K562 (cell line): ENCODE measurements around the gene SLC22A23. TPM values are rescaled to one million over a fixed set of nuclear protein-coding genes. Genes with fewer than 3 reads are reported as not detected.

Source experiments
- ATAC-seq: fragments of 200-7000 bp; cut with Tn5 transposase; 3 replicates; pipeline ENCODE4 v1.9.1; 2020; ENCODE audit warnings: moderate library complexity
- BruUV-seq: library from RNA; stranded (reverse); fragments of 400-500 nt; replicated peaks from 2 replicates; lab custom pipeline; 2021; lab: Mats Ljungman, UMichigan
- CTCF ChIA-PET: fragments of 300-600 bp; formaldehyde crosslinking; extraction: SDS; loops from one replicate; lab custom pipeline; 2021; ENCODE audit warnings: low intra/inter-chr PET ratio; lab: Yijun Ruan, JAX
- POLR2A ChIA-PET: fragments of 300-600, 350-650 bp; sonication (Branson Sonifier 250); formaldehyde crosslinking; extraction: SDS; loops from one replicate; lab custom pipeline; 2021; ENCODE audit warnings: antibody characterized with exemption, inconsistent platforms; lab: Yijun Ruan, JAX
- DNase-seq, 4 experiments: peaks; one replicate each; pipeline versions ENCODE4 v3.0.0 to v3.0.0-alpha.2; 2011 to 2018; ENCODE audit warnings: low spot score in 3 of 4, mixed read lengths in 3 of 4; ENCODE audit errors: extremely low read depth in 1 of 4
- FAIRE-seq: peaks from 2 replicates; lab custom pipeline; 2011; peaks lifted over from hg19 to GRCh38; lab: Jason Lieb, UNC
- H2AFZ ChIP-seq: 2 replicates; pipeline ENCODE4 v1.6.0; 2011; ENCODE audit warnings: low read depth, low read length, control low read depth, inconsistent platforms
- H3K27ac ChIP-seq: fragments of 200-600 bp; 3 replicates; pipeline ENCODE4 v1.8.0; 2011; ENCODE audit warnings: low read depth, mild to moderate bottlenecking, control low read depth, inconsistent platforms, low read length, moderate library complexity, mixed read lengths; ENCODE audit errors: extremely low read depth
- H3K27me3 ChIP-seq, 2 experiments: fragments of 300-600 bp in 1 of 2; 2 replicates in 1 of 2; 3 replicates in 1 of 2; pipeline versions ENCODE4 v1.6.0 to v1.8.0; 2011; ENCODE audit warnings: inconsistent platforms in 2 of 2, low read length in 2 of 2, mild to moderate bottlenecking in 1 of 2, mixed read lengths in 1 of 2, moderate library complexity in 1 of 2; ENCODE audit not compliant: control insufficient read depth in 2 of 2, insufficient read depth in 2 of 2
- H3K36me3 ChIP-seq: fragments of 300-600 bp; 3 replicates; pipeline ENCODE4 v1.8.0; 2011; ENCODE audit warnings: mild to moderate bottlenecking, low read length, inconsistent platforms; ENCODE audit not compliant: control insufficient read depth, insufficient read depth
- H3K4me1 ChIP-seq, 2 experiments: fragments of 200-600 bp in 1 of 2; replicated peaks in 1 of 2; 2 replicates in 1 of 2; 3 replicates in 1 of 2; pipeline versions ENCODE4 v1.5.1 to v1.8.0; 2011; ENCODE audit warnings: inconsistent platforms in 2 of 2, low read length in 2 of 2, mild to moderate bottlenecking in 1 of 2, mixed read lengths in 1 of 2, moderate library complexity in 1 of 2; ENCODE audit not compliant: control insufficient read depth in 2 of 2, insufficient read depth in 2 of 2
- H3K4me2 ChIP-seq: 2 replicates; pipeline ENCODE4 v1.6.1; 2011; ENCODE audit warnings: low read length, control low read depth, inconsistent platforms, mixed read lengths; ENCODE audit not compliant: insufficient read depth
- H3K4me3 ChIP-seq: fragments of 200-600 bp; sonication (generic), shearing (Covaris generic); 2 replicates; pipeline ENCODE4 v1.5.1; 2016; ENCODE audit warnings: control low read depth, inconsistent platforms
- H3K79me2 ChIP-seq: fragments of 200-600 bp; 3 replicates; pipeline ENCODE4 v1.8.0; 2011; ENCODE audit warnings: low read length, inconsistent platforms; ENCODE audit not compliant: control insufficient read depth, insufficient read depth
- H3K9ac ChIP-seq, 2 experiments: 2 replicates each; pipeline versions ENCODE4 v1.6.0 to v1.6.1; 2011; ENCODE audit warnings: low read depth in 2 of 2, low read length in 2 of 2, control low read depth in 1 of 2, inconsistent platforms in 1 of 2, mild to moderate bottlenecking in 1 of 2, mixed read lengths in 1 of 2; ENCODE audit not compliant: insufficient read depth in 1 of 2
- H3K9me1 ChIP-seq: one replicate; pipeline ENCODE4 v1.6.0; 2011; ENCODE audit warnings: inconsistent platforms, mild to moderate bottlenecking, low read length, moderate library complexity; ENCODE audit not compliant: control insufficient read depth, insufficient read depth
- H3K9me3 ChIP-seq: replicated peaks from 2 replicates; pipeline ENCODE4 v1.5.1; 2011; ENCODE audit warnings: low read depth, low read length, inconsistent platforms; ENCODE audit not compliant: control insufficient read depth, insufficient read depth
- H4K20me1 ChIP-seq: replicated peaks from 2 replicates; pipeline ENCODE4 v1.6.1; 2011; ENCODE audit warnings: low read length, inconsistent platforms, mixed read lengths; ENCODE audit not compliant: control insufficient read depth, insufficient read depth
- ARID1B ChIP-seq: fragments of 450-650 bp; IDR thresholded peaks from 2 replicates; pipeline ENCODE4 v1.6.1; 2016; ENCODE audit warnings: antibody characterized with exemption, mild to moderate bottlenecking, inconsistent platforms
- CUX1 ChIP-seq: fragments of 200-800 bp; sonication (Bioruptor generic); IDR thresholded peaks from 2 replicates; pipeline ENCODE4 v1.6.1; 2016; ENCODE audit warnings: missing genetic modification characterization, missing compliant biosample characterization
- ELF1 ChIP-seq: fragments of 200-800 bp; sonication (Bioruptor generic); IDR thresholded peaks from 2 replicates; pipeline ENCODE4 v1.6.1; 2016; ENCODE audit warnings: missing genetic modification characterization, missing compliant biosample characterization
- PHB ChIP-seq: fragments of 250-450 bp; sonication (Bioruptor Pico); IDR thresholded peaks from 2 replicates; pipeline ENCODE4 v1.5.0; 2021
- POLR2H ChIP-seq: IDR thresholded peaks from 2 replicates; pipeline ENCODE4 v1.6.1; 2016; ENCODE audit warnings: missing genetic modification characterization, low read depth, mild to moderate bottlenecking, control low read depth, missing compliant biosample characterization, moderate library complexity
- ZC3H4 ChIP-seq: sonication (generic); formaldehyde crosslinking; IDR thresholded peaks from 2 replicates; pipeline ENCODE4 v1.9.0; 2021; ENCODE audit warnings: missing genetic modification reagents, borderline replicate concordance
- ZNF699 ChIP-seq: fragments of 250-450 bp; sonication (Bioruptor Pico); IDR thresholded peaks from 2 replicates; pipeline ENCODE4 v1.8.0; 2021; ENCODE audit warnings: mild to moderate bottlenecking, moderate library complexity; ENCODE audit not compliant: insufficient replicate concordance
- WGBS: fragments of 100-300 bp; shearing (Covaris generic); methylation state at CpG from one replicate; pipeline ENCODE4 v1.1.6; 2016; ENCODE audit warnings: low coverage, mixed read lengths; ENCODE audit not compliant: insufficient coverage; ENCODE audit errors: missing lambda C conversion rate; 5-methylcytosine and 5-hydroxymethylcytosine counted together
- in situ Hi-C: fragments of 300-500 bp; cut with MboI; formaldehyde crosslinking; loops from 4 replicates; pipeline ENCODE4 v1.15.0; 2018; ENCODE audit warnings: inconsistent platforms, mixed read lengths
- intact Hi-C: fragments of 100-400 bp; cut with micrococcal nuclease; formaldehyde crosslinking; loops from 2 replicates; pipeline ENCODE4 v1.14.2; 2022
- polyA plus RNA-seq, 8 experiments: library from polyadenylated mRNA; depleted of rRNA in 4 of 8; stranded (reverse) in 5 of 8; unstranded in 3 of 8; fragments of >200 nt; fragmentation: Nextera tagmentation in 2 of 8; fragmentation: Illumina TruSeq in 1 of 8; extraction: Ambion mirVana in 2 of 8; extraction: Trizol in 1 of 8; gene quantifications; 2 replicates each; pipeline versions ENCODE4 v1.2.1 to v1.2.3, GENCODE V29; 2011 to 2014; ENCODE audit warnings: inconsistent platforms in 1 of 8, missing spikeins in 1 of 8
- total RNA-seq, 7 experiments: library from RNA; depleted of rRNA in 6 of 7; stranded (reverse); fragments of >200 nt in 6 of 7; fragmentation: Illumina TruSeq in 2 of 7; extraction: Trizol in 2 of 7; gene quantifications; 2 replicates each; pipeline versions ENCODE4 v1.2.1 to v1.2.3, GENCODE V29; 2011 to 2021; ENCODE audit warnings: low replicate concordance in 1 of 7
- TF ChIP-seq, protein P1 (sequence below): fragments of 250-450 bp; sonication (Bioruptor Pico); IDR thresholded peaks from 2 replicates; pipeline ENCODE4 v1.4.0; 2020

Gene SLC22A23
- total and polyA plus RNA-seq, 9 of the 15 experiments (the other 6 are each of a cell fraction or from before 2014, with no cell fraction given): 0.30 to 8.7 (median 2.5) TPM

DNA sequence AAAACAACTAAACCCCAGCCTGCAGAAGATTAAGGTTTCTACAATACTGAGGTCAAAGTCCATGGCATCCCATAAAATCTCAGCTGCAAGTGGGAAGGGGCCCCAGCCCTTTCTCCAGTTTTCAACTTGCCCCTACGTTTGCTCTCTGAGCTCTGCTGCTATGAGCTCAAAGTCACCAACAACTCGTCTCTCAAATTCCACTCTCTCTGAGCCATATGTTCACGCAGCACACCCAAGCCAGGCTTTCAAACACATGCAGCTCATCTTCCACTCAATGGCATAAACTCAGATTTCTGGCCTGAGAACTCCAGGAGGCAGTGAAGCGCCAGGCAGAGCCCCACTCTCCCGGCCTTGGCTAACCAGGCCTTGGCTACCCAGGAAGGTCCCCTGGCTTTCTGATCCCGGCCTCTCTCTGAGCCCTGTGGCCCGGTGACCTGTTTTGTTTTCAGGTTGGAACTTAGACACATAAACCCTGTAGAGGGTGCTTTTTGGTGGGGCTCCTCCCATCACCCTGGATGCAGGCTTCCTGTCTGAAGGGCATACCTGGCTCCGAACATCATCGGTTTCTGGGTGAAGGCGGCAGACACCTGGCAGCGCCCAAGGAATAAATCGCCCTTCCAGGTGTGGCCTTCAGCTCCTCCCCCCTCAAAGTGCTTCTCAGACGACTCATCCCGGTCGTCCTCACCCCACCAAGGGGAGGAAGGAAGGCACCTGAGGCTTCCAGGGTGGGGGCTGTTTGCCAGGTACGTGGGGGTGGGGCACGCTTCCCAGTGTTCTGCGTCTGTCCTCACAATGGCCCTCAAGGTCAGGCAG is 12.4 kb downstream of the SLC22A23 start:
- no peak overlapping the region for H2AFZ ChIP-seq
- H4K20me1 ChIP-seq: peaks cover 9% of the 10 kb centered on the region; the same call in 1 of the 2 replicates
- DNase-seq (no peak), FAIRE-seq (no peak), ATAC-seq (no peak)
- no peaks in the 10 kb centered on the region for H3K9me3 ChIP-seq
- H3K9me1 ChIP-seq: no peaks in the 10 kb centered on the region
- H3K4me3 ChIP-seq: no peak overlapping the region
- no peaks in the 10 kb centered on the region for H3K36me3 ChIP-seq
- ChIA-PET POLR2A (interaction anchor here (0.6 to 2.8 kb wide), 9 partner anchors 9 to 1571 kb away, joined by 3 to 13 read pairs (median 3); partner anchors contain the start of gene TUBB2A), CTCF (no interaction called here)
- peaks cover 11% of the 10 kb centered on the region; the same call in 1 of the 3 replicates for H3K79me2 ChIP-seq
- intact Hi-C loops: no loop called here
- peaks cover 28 to 32% of the 10 kb centered on the region in 2 experiments for H3K4me1 ChIP-seq
- in situ Hi-C loops: no loop called here
- no TSS peak for BruUV-seq
- H3K27ac ChIP-seq: no peak overlapping the region
- WGBS: 84% methylated on average over 15 of the region's 18 CpGs
- TF ChIP-seq ELF1: no peak
- TF ChIP-seq ARID1B: no peak
- TF ChIP-seq ZNF699 (CRISPR knock-in tag): no peak
- TF ChIP-seq ZC3H4 (CRISPR knock-in tag): no peak
- no peak for TF ChIP-seq PHB (CRISPR knock-in tag)
- TF ChIP-seq POLR2H (tag): no peak
- TF ChIP-seq, protein P1, sequence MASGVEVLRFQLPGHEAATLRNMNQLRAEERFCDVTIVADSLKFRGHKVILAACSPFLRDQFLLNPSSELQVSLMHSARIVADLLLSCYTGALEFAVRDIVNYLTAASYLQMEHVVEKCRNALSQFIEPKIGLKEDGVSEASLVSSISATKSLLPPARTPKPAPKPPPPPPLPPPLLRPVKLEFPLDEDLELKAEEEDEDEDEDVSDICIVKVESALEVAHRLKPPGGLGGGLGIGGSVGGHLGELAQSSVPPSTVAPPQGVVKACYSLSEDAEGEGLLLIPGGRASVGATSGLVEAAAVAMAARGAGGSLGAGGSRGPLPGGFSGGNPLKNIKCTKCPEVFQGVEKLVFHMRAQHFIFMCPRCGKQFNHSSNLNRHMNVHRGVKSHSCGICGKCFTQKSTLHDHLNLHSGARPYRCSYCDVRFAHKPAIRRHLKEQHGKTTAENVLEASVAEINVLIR (CRISPR knock-in tag): no peak
- TF ChIP-seq CUX1 (CRISPR knock-in tag): no peak
- no peak overlapping the region for H3K4me2 ChIP-seq
- H3K27me3 ChIP-seq: no peaks in the 10 kb centered on the region
- H3K9ac ChIP-seq: no peak overlapping the region
